HG03060 (cell line): ENCODE measurements around the gene LRRC56.

Experiments
- ATAC-seq: cut with Tn5 transposase; IDR thresholded peaks from one replicate; pipeline ENCODE4 v1.9.1; 2021; ENCODE audit warnings: low read depth, moderate number of reproducible peaks; ENCODE audit not compliant: unreplicated experiment

LRRC56 gene, protein sequence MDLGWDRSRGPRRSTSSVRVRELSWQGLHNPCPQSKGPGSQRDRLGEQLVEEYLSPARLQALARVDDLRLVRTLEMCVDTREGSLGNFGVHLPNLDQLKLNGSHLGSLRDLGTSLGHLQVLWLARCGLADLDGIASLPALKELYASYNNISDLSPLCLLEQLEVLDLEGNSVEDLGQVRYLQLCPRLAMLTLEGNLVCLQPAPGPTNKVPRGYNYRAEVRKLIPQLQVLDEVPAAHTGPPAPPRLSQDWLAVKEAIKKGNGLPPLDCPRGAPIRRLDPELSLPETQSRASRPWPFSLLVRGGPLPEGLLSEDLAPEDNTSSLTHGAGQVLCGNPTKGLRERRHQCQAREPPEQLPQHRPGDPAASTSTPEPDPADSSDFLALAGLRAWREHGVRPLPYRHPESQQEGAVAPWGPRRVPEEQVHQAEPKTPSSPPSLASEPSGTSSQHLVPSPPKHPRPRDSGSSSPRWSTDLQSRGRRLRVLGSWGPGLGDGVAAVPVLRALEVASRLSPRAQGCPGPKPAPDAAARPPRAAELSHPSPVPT

DNA sequence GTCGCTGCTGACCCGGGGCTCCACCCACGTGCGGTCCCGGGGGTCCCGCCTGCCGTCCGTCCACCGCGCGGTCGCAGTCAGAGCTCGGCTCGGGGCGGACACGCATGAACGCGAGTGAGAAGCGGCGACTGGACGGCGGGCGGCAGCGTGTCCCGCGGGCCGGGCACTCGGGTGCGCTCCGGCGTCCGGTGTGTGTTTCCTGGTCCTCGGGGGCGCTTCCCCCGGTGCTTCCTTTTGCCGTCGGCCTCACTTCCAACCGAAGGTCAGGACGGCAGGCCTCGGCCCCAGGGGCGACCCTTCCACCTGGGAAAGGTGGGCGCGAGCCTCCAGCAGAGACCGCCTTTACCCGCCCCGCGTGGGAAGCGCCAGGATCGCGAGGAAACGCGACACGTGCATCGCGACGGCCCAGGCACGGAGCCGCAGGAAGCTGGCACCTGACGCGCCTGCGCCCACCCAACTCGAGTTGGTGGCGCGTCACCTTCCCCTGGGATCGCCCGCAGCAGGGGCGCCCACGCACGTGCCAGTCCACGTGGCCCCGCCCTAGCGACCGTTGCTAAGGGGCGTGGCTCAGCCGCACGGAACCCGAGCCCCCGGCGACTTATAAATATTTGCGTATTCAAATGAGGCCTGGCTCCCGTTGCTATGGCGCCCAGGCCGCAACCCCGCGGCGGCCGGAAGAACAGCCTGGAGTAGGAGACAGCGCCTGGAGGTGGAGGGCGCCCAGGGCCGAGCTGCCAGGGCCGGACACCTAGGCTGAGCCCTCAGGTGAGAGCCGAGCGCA is at the start of gene LRRC56:
LRRC56 (plus strand) TSS at position 687 of the 781 bp plus-strand sequence. CDS start 3,158 bp downstream, outside the sequence.
- ATAC-seq = peak; percentile 65

DNA sequence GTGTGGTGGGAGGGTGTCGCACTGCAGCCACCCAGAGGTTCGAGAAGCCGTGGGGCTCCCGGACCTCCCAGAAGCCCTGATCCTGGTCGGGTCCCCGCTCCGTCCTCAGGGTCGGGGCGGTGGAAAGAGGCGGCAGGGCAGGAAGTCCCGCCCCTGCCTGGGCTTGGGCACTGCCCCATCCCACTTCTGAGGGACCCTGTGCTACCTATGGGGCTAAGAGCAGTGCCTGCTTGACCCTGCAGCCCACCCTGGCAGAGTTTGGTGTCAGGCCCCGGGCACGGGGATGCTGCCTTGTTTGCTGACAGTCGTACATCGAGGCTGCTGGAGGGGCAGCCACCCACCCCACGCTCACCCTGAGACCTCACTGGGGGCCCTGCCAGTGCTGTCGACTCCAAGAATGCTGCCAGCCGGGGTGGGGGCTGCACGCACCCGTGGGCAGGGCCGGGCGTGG is 49.7 kb upstream of the LRRC56 start:
- ATAC-seq = no peak

DNA sequence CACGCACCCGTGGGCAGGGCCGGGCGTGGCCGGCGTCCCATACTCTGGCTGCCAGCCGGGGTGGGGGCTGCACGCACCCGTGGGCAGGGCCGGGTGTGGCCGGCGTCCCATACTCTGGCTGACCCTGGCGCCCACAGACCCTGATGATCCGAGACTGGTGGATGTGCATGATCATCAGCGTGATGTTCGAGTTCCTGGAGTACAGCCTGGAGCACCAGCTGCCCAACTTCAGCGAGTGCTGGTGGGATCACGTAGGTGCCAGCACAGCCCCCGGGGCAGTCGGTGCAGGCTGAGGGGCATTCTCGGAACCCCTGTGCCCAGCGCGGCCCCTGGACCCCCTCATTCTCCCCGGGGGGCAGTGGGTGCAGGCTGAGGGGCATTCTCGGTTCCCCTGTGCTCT is 49.3 kb upstream of the LRRC56 start:
- ATAC-seq = no peak

DNA sequence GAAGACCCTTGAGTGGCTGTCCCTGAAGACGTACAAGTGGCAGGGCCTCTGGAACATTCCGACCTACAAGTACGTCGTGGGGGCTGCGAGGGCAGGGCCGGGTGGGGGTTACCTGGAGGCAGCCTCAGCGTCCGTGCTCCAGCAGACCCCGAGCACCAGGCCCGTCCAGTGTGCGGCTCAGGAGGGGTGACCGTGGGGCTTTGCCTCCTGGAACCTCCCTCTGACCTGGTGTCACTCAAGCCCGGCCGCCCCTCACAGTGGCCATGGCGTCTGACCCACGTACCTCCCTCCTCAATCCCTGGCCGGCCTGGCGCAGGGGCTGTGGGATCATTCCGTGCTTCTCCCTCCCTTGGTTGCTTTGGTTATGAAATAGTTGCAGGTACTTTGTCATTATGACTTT is 48.7 kb upstream of the LRRC56 start:
- no peak for ATAC-seq

DNA sequence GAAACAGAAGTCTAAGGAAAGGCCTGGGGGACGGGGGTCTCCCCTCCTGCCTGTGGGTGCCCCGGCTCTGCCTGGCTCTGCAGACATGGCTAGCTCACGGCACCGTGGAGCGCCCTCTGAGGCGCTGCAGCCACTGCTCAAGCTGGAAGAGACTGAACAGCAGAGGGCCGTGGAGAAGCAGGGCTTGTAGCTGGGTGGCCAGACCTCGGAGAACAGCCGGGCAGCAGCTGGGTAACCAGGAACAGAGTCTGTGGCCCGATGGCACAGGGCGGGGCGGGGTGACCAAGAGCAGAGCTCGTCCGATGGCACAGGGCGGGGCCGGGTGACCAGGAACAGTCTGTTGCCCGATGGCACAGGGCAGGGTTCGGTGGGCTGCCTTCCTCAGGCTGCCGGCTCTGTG is 48.3 kb upstream of the LRRC56 start:
- ATAC-seq = no peak

DNA sequence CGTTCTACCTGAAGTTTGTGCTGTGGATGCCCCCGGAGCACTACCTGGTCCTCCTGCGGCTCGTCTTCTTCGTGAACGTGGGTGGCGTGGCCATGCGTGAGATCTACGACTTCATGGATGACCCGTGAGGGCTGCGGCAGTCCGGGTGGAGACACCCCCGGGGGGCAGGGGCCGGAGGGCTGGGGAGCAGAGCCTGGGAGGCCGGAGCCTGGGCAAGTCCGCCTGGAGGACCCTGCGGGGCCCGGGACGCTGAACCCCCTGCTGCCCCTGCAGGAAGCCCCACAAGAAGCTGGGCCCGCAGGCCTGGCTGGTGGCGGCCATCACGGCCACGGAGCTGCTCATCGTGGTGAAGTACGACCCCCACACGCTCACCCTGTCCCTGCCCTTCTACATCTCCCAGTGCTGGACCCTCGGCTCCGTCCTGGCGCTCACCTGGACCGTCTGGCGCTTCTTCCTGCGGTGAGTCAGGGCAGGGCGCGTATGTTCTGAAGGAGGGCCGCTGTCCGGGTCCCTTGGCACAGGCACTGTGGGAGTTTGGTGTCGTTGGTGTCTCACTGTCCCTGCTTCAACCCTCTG is 47.6 kb upstream of the LRRC56 start:
- ATAC-seq = no peak

DNA sequence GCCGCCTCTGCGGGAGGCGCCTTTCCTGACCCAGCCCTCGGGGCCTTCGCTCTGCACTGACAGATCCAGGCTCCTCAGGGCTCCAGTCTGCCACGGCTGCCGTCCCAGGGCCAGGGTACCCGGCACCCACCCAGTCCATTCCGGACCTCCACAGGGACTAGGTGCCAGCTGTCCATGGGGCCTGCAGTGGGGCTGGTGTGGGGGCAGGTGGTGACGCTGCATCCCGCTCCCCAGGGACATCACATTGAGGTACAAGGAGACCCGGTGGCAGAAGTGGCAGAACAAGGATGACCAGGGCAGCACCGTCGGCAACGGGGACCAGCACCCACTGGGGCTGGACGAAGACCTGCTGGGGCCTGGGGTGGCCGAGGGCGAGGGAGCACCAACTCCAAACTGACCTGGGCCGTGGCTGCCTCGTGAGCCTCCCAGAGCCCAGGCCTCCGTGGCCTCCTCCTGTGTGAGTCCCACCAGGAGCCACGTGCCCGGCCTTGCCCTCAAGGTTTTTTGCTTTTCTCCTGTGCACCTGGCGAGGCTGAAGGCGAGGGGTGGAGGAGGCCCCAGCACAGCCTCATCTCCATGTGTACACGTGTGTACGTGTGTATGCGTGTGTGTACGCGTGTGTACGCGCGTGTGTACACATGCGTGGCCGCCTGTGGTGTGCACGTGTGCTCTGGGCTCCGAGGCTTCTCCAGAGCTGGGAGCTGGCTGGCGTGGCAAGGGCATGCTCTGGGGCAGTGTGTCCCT is 47.0 kb upstream of the LRRC56 start:
- no peak for ATAC-seq

DNA sequence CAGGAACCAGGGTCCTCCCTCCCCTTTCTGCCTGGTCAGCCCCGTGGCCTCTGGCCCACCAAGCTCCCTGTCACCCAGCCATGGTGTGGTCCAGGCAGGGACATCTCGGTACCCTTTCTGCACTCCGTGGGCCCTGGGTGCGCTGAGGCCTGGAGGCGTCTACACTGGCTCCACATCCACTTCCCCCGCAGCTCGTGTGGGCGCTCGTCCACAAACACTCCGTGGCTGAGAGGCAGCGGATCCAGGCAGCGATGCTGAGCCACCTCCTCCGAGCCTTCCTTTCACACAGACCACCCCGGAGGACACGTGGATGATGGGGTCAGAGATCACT is 46.4 kb upstream of the LRRC56 start:
- ATAC-seq = no peak

DNA sequence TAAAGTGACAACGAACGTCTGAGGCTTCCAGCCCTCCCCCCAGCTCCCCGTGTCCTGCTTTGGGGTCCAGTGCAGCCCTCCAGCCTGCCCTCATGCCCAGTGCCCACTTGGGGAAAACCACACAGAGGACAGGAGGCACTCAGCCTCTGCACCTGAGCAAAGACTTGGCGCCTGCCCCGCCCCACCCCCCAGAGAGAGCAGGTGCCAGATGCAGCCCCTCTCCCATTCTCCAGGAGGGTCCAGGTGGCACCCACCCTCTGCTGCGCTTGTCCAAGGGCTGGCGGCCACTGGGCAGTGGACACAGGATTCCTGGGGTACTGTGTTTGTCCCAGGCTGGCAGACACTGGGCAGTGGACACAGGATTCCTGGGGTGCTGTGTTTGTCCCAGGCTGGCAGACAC is 46.0 kb upstream of the LRRC56 start:
- no peak for ATAC-seq

DNA sequence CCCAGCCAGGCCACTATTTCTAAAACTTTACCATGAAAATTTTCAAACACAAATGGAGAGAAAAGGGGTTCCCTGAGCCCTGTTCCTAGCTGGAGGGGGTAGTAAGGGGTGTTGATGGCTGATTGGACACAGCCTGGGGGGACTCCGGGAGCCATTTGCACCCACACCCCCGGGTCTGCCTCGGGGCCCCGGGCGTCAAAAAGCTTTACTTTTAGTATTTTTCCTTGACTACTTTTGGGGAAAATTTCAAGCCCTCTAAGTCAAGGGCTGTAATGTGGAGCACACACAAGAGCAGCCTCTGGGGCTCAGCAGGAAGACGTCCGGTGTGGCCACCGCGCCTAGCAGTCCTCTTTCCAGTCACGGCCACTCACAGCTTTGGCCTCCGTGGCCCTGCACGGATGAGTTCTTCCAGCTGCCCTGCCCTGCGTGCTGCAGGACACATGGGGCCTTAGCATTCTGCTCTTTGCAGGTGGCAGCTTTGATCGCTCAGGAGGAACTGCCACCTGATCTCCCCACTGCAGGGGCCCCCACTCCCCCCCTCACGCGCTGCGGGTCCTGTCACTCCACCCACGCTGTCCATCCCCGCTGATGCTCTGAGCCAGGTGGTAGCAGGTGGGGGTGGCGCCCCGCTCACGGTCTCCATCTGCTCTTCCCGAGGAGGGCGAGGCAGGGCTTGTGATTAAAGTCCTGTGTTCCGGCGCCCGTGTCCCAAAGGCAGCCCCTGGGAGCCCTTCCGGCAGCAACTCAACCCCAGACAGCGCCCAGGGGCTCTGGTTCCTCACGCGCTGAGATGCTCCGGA is 44.7 kb upstream of the LRRC56 start:
- no peak for ATAC-seq

DNA sequence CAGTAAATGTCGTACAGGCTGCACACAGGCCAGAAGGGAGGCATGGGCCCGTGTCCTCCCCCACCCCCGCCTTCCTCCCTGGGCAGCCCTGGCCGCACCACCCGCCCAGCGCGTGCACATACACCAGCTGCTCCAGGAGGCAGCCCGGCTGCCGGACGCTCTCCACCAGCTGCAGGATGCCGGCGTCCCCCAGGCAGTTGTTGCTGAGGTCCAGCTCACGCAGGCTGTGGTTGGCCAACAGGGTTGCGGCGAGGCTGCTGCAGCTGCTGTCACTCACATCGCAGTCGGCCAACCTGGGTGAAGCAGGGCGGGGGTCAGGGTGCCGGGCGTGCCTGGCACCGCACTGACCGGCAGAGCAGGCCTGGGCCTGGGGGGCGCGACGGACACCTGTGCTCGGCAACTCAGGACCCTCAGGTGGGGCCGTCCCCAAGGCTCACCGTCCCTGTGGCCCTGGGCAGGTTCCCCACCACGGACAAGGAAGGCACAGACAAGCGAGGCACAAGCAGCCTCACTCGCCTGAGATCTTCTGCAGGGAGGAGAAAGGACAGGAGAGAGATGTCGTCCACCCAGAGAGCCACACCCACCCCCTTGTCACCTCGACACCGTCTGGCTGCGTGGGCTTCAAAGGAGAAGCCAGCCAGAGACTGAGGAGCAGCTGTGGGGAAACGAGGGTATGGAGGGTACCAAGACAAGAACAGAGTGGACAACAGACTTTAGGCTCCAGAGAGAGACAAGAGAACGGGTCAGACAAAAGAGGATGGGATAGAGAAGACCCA is 42.4 kb upstream of the LRRC56 start:
- no peak for ATAC-seq

DNA sequence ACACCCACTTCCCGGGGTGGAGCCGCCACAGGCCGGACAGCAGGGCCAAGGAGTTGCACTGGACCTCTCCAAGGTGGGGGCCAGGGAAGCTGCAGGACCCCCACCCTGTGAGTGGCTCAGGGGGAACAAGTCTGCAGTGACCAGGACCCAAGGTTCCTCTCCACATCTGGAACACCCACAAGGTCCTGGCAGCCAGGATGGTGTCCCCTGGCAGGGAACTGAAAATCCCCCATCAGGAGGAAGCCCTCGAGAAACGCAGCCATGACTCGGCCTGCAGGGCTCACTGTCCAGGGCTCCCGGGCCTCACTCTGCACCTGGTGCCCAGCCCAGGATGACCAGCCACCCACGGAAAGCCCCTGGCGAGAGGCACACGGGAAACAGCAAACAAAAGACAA is 41.8 kb upstream of the LRRC56 start:
- ATAC-seq = no peak

DNA sequence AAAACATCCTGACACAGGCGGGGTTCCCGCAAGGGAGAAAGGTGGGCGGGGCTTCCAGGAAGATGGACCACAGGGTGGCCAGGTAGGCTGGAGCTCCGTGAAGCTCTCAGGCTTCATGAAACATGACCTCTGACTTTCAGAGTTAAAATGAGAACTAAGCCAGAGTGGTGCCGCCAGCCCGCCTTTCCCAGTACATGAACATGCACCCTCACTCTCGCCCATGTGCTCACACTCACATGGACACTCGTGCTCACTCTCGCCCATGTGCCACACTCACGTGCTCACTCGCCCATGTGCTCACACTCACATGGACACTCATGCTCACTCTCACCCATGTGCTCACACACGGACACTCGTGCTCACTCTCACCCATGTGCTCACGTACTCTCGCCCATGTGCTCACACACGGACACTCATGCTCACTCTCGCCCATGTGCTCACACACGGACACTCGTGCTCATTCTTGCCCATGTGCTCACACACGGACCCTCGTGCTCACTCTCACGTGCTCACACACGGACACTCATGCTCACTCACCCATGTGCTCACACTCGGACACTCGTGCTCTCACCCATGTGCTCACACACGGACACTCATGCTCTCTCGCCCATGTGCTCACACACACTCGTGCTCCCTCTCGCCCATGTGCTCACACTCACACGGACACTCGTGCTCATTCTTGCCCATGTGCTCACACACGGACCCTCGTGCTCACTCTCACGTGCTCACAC is 40.3 kb upstream of the LRRC56 start:
- no peak for ATAC-seq

DNA sequence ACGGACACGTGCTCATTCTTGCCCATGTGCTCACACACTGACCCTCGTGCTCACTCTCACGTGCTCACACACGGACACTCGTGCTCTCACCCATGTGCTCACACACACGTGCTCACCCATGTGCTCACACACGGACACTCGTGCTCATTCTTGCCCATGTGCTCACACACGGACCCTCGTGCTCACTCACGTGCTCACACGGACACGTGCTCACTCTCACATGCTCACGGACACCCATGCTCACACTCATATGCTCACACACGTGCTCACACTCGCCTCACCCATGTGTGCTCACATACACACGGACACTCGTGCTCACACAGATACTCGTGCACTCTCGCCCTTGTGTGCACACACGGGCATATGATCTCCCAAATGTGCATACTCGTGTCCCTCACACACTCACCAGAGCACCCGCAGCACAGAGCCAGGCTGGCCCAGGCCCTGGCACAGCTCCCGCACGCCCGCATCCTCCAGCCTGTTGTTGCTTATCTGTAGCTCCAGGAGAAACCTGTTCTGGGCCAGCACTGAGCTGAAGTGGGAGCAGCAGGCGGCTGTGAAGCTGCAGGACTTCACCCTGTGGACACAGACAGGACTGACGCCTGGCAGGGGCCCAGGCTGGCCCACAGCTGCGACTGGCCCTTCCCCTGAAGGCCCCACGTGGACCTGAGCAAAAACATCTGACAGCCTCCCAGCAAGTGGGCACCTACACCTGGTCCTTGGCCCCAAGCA is 39.6 kb upstream of the LRRC56 start:
- no peak for ATAC-seq

DNA sequence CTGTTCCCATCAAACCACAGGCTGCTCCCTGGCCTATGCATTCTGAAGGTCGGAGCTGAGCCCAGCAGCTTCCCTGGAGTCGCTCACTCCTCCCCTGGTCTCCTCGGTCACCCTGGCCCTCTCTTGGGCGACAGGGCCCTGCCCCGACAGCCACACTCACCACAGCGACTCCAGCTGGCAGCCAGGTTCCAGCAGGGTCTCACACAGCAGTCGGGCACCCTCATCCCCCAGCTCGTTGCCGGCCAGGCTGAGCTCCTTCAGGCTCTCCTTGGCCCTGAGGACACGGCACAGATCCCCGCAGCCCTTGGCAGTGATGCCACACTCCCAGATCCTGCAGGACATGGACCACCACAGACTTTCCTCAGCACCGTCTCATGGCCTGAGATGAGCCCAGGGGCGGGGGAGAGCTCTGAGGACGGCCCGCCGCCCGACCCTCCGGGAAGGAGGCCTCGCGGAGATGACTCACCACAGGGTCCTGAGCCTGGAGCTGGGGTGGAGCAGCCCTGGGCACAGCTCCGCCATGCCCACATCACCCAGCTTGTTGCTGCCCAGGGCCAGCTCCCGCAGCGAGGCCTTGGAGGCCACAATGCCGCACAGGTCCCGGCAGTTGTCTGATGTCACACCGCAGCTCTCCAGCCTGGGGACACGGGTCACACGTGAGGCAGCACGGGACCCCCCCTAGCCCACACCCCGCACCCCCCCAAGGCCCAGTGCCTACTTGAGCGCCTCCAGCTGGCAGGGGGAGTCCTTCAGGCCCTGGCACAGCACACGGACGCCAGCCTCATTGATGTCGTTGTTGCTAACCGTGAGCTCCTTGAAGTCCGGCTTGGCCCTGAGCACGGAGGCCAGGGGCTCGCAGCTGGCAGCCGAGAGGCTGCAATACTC is 38.8 kb upstream of the LRRC56 start:
- ATAC-seq = no peak

DNA sequence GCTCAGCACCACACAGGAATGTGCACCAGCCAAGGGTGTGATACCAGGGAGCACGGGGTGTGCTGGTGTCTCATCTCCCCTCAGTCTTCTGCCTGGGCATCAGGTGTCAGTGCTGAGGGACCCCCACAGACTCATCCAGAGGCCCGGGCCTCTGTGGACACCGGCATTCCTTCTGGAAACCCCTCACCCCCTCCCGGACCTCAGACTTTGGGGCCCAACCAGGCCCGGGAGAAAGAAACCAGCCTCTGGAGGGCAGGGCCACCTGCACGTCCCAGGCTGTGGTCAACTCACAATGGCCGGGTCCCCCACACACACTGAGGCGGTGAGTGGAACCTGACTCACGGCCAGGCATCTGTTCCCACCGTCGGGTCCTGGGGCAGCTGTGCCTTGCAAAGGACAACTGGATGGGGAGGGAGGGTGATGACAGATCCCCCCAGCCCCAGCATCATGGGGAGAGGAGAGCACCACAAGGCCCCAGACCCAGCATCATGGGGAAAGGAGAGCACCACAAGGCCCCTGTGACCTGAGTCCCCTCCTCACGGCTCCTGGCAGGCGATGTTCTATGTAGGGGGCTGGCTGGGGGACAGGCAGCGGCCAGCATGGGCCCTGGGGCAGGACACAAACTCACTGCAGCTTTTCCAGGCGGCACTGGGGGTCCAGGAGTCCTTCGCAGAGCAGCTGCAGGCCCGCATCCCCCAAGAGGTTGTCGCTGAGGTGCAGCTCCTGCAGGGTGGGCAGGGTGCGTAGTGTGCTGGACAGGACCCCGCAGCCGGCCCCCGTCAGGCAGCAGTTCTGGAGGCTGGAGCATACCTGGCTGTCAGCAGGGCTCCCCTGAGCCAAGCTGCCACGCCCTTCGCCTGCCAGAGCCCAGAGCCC is 37.9 kb upstream of the LRRC56 start:
- ATAC-seq = no peak
